ENCODE measurements around the gene SPATA16.
A peak's percentile ranks its signal among the peaks of the same experiment; 100 is the strongest.
"Not testable (repeated sequence)": the region's sequence is repeated elsewhere in the genome, so short reads cannot be mapped to it uniquely, and the experiment has no call there.

Gene SPATA16

DNA sequence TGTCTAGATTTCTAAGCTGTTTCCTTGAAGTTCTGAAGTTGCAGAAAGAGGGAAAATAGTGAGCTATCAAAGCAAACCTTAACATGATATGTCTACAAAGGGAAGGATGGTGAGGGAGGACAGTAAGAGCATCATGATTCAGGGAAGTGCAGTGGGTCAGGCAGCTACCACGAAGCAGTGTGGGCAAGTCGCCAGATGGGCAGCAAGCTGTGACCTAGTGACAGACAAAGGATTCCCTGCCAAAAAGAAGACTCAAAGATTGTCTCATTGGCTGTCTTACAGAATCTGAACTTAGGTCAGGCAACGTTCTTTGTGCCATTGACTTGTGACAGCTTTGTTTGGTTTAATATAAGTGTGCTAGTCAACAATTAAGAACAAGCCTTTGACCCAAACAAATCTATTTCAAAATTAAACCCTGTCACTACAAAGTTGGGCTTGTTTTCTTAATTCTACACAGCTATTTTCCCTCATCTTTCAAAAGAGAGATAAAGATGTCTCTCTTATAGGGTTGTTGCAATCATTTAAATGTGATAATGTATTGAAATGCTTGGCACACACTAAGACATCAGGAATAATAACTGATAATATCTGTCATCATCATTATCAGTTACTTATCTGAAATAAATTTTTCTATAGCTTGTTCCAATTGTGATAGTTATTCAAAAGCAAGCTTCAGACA is 237.3 kb downstream of the SPATA16 start:
- DNase-seq = peak in 2 of 56 donors; percentile 1 to 26

DNA sequence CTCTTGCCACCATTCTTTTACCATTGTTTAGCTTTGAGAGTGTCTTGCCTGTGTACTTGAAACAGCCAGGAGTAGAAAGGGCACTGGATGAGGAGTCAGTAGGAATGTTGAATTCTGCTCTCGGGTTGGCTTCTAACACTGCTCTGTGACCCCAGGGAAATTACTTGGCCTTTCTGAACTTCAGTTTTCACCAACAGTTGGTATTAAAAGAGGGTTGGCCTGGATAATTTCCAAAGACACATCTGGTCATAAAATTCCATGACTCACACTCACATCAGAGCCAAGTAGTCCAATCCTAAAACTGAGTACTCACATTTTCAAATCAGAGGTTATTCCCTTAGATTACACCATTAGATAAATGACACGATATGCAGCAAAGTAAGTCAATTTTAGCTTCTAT is 248.9 kb downstream of the SPATA16 start:
- no peak for DNase-seq

DNA sequence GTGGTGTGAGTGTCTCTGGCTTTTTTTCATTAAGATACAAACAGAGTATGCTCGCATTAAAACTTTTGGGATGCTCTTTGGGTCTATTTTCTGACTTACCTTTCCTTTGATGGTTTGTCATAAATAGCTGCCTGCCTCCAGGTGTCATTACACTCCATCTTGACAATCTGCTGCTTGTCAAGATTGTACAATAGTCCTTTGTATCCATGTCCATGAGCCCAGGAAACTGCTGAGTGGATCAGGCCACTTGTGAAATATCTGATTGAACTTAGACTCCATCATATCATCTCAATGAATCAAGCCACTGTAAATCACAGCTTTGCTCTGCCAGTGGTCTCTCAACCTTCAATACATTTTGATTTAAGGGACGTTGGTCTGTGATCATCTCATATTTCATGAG is 255.3 kb downstream of the SPATA16 start:
- DNase-seq = no peak

DNA sequence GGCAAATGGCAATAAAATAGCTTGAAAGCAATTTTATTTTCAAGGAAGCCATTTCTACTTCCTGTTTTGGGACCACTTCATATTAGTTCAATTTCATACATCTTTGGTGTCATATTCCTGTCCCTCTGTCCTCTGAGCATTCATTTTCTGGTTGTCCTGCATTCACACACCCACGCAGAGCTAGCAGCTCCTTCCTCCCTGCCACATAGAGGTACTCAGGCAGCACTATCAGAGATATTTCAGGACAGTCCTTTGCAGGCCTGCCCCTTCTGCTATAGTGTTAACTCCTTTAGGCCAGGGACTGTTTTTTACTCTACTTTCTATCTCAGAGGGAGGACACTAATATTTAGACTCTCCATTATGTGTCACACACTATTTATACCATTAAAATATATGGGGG is 258.5 kb downstream of the SPATA16 start:
- DNase-seq = no peak

DNA sequence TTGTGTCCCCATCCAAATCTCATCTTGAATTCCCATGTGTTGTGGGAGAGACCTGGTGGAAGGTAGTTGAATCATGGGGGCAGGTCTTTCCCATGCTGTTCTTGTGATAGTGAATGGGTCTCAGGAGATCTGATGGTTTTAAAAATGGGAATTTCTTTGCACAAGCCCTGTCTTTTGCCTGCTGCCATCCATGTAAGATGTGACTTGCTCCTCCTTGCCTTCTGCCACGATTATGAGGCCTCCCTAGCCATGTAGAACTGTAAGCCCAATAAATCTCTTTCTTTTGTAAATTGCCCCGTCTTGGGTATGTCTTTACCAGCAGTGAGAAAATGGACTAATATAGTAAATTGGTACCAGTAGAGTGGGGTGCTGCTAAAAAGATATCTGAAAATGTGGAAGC is 261.7 kb downstream of the SPATA16 start:
- DNase-seq = not testable (repeated sequence)

DNA sequence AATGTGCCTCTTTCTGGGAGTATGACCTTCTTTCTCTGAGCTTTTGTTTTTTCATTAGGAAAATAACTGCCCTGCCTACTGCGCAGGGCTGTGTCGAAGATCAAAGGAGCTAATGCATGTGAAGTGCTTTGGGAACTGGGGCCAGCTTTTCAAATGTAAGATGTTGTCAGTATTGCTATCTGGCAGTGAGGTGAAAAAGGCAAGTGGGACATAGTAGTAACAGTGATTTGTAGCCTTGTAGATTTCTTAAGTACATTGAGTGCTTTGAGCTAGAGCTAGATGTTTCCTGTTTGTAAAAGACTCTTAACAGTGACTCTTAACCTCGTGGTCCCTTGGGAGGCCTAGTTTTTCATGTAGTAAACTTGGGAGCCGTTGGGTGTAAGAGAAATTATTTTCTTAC is 264.0 kb downstream of the SPATA16 start:
- no peak for DNase-seq

DNA sequence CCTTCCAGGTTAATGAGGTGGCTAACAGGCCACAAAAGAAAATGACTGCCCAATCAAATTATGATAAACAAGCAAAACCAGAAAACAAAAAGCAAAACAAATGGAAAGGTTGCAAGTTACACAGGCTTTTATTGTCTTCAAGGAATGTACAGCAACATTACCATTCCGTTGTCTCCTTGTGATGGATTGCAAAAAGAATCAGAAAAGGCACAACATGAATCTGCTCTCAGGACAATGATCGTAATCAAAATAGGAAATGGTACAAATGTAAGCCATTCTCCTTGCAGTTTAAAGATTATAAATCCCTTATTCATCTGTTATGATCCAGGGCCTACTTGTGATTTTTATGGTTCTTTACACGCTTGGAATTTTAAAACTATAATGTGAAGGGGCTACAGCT is 264.7 kb downstream of the SPATA16 start:
- DNase-seq = no peak

DNA sequence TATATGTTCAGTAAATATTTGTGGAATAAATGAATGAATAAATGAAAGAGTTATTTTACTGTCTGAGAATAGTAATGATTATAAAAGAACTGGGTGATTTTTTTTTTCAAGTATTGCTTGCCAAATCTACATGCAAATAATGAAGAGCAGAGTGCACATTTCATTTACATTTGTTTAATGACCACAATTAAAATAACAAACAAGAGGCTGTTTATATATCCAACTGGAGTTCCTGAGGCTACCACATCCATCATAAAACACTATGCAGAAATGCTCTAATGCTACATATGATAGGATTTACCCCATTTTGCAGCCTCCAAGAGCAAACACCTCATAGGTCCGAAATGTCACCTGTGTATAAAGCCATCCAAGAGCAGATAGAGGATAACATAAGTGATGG is 266.0 kb downstream of the SPATA16 start:
- DNase-seq = no peak

DNA sequence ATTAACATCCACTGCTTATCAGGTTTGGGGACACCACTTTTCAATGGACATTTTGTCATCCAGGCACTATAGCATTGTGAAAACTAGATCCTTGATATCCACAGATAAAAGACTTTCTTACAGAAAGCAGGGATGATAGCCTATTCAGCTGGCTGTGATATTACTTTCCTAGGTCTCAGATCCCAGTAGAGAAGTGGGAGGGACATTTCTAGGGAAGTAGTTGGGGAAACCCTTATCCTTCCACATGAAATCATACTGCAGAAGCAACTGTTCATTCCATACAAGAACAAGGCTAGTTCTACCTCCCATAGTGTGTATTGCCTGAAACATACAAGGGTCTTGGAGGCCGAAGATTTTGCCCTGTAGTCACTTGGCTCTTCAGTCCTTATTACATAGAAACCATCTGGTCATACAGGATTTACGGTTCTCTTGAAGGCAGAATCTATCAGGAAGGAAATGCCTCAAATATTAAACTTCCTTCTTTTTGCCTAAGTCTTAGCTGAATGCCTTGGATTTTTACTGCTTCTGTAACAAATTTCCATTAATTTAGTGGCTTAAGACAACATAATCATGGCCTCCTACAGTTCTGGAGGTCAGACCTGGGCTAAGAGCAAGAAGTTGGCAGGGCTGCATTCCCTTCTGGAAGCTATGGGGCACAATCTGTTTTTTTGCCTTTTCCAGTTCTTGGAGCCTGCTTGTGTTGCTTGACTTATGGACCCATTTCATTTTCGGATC is 271.1 kb downstream of the SPATA16 start:
- no peak for DNase-seq

DNA sequence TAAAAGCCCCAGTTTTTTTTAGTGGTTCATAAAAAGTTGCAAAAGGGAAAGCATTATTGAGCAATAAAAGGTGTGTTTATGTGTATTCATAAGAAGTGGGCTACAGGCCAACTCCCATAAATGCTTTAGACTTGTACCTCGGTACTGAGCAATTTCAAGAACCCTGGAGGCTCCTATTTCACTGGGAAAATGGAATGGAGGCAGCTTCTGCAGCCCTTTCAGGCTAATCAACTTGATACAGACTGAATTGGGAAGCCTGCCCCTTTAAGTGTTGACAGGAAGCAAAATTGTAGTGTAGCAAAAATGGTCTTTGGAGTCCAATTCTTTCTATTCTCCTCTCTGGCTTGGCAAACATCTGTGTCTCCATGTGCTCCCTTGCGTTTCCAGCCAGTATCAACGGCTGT is 271.7 kb downstream of the SPATA16 start:
- DNase-seq = no peak

DNA sequence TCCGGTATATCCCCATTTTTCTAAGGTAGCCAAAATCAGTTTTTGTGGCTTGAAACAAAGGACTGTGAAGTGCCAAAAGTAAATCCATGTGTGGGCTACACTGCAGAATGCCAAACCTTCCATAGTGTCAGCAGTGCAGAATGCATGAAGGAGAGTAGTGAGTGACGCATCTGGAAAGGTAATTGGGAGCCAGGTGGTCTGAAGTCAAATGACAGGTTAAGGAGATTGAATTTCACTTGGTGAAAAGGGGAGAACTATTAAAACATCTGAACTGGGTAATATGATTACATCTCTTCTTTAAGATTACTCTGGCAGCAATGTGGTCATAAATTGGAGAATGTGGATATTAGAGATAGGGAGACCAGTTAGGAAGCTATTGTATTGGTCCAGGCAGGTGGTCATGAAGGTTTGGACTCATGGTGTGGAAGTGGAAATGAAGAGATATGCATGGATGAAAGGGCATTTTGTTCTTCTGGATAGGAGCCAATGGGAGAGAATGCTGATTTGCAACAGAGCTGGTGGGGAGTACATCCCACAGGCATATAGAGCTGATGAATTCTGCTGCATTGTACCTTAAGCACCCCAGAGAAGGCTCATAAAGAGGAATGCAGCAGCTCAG is 272.3 kb downstream of the SPATA16 start:
- no peak for DNase-seq

DNA sequence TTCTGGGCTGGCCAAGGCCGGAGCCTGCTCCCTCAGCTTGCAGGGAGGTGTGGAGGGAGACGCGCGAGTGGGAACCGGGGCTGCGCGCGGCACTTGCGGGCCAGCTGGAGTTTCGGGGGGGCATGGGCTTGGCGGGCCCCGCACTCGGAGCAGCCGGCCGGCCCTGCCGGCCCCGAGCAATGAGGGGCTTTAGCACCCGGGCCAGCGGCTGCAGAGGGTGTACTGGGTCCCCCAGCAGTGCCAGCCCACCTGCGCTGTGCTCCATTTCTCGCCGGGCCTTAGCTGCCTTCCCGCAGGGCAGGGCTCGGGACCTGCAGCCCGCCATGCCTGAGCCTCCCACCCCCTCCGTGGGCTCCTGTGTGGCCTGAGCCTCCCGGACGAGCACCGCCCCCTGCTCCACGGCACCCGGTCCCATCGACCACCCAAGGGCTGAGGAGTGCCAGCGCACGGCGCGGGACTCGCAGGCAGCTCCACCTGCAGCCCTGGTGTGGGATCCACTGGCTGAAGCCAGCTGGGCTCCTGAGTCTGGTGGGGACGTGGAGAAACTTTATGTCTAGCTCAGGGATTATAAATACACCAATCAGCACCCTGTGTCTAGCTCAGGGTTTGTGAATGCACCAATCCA is 274.2 kb downstream of the SPATA16 start:
- not testable (repeated sequence) for DNase-seq

DNA sequence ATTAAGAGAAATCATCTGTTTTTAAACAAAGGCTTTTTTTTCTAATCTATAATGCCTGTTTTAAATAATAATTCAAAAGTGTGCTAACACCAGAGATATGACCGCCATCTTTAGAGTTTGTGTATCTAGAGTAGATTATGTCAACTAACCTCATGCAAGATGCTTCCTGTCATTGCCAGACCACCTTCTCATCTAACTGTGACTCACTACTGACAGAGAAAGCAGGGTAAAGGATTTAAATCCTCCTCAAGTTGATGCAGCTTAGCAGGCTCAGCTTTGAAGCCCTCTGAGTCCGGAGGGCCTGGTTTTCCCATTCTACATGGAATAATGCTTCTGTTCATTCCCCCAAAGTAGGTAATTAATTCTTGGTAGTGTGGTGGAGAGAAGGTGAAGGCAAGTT is 282.0 kb downstream of the SPATA16 start:
- no peak for DNase-seq

DNA sequence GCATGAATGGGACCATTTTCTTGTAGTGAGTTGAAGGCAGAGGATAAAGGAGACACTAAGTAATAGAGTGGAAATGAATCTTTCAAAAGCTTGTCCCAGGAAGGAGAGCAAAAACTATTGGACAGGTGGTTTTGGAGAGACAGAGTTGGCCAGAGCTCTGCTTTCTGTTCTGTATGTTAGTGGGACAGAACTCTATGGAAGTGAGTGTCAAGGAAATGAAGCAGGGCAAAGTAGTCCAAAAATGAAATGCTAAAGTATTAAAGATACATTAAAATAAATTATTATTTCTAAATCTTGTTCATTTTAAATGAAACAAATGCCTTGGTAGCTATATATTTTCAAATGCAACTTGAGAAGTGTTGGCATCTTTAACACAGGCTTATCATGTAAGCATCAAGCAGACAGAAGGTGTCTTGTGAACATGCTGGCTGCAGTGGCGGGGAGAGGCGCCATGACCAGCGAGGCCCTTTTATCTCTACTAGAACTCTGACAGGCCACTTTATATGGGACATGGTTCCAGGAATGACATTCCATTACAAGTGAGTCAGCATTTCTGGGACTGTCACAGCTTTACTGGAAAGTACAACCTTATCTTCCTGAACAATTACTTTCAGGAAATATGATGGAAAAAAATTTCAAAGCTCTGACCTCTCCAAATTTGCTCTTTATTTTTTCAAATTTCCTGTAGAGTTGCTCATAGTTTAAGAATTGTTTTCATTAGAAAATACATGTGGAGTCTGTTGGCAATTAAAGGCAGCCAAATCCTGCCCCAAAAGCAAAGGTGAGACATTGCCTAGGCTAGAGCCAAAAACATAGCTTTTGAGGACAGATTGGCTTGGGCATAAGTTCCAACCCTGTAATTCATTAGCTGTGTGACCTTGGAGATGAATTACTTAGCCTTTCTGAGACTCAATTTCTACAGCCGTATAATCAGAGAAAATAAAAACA is 284.0 kb downstream of the SPATA16 start:
- DNase-seq = no peak

DNA sequence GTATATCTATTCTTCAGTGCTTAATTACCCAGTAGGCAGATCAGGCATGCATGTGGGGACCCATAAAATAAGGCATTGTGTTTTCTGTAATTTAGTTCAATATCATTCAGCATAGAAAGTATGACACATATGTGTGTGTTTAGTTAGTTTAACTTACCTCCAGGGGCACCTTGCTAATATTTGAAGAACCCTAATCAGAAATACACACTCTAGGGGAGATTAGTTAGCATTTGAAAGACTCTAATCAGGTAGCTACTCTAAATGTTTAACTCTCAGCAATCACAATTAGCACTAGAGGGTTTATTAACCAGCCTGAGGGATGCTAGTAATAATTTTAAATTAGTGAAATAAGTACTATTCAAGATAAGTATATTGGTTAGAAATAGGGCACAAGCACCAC is 286.0 kb downstream of the SPATA16 start:
- DNase-seq = no peak

DNA sequence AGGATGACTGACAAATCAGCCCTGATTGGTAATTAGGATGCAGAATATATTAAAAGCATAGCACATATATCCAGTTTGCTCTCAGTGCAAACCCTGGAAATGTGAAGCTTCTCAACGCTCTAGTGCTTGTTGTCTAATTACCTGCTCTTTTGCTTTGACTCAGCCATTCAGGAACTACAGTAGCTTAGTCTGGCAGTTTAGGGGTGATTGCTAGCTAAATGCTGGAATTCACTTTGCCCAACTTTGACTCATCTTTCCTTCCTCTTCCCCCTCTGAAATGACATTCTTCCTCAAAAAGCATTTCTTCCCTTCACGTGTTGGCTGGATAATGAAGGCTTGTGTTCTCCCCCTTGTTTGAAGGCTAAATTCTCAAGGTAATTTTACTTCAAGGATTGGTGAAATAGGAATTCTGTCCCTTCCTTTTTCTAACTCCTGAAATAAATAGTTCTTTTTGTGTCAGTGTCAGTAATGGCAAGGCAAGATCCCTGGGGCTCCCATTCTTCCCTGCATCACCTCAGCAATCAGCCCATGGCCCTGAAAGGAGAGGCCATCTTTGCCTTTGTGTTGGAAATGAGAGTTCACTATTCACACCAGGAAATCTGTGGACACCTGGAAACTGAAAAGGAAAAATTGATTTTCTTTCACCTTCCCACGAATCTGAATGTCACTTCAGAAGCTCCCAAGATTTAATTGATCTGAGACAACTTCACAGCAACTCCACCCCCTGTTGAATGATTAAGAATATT is 286.9 kb downstream of the SPATA16 start:
- DNase-seq = no peak

DNA sequence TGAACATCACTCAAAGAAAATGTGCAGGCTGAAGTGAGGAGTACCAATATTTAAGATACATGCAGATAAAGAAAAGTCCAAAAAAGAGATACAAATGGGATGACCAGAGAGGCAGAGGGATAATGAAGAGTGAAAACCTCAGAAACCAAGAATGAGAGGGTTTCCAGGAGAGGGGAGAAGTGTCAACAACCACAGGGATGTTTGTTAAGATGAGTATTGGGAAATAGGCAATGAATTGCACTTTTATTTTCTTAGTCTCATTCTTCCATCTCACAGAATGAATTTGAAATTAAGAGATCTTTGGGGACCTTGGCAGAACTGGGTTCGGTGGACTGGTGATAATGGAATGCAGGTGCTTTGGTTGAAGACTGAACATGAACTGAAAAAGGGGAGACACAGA is 288.0 kb downstream of the SPATA16 start:
- no peak for DNase-seq

DNA sequence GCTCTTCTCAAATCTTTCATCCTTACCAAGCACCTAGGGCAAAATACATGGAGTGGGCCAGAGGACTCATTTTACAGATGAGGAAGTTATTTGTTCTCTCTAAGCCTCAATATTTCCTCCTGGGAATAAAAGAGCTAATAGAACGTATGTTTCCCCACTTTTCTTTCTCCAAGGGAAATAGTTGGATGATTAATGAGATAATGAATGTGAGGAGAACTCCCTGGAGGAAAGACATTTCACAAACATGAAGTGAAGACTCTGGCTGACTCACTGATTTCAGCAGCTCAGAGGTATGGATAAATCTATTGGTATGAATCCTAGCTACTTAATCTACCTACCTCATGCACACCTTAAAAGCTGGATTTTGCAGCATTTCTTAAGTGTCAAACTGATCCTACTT is 292.1 kb downstream of the SPATA16 start:
- no peak for DNase-seq

DNA sequence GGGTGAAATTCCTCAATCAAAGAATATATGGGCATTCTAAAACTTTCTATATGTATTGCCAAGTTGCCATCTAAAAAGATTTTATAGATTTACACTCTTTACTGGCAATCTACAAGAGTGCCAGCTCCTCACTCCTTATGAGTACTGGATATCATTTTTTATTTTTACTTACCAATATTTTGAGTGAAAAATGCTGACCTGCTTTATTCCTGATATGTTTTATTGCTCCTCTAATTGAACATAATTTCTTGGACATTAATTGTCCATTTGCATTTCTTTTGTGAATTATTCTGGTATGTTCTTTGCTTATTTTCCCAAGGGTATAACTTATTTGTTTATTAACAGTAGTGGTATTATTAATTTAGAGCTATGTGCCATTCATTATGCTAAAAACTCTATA is 293.7 kb downstream of the SPATA16 start:
- DNase-seq = no peak

DNA sequence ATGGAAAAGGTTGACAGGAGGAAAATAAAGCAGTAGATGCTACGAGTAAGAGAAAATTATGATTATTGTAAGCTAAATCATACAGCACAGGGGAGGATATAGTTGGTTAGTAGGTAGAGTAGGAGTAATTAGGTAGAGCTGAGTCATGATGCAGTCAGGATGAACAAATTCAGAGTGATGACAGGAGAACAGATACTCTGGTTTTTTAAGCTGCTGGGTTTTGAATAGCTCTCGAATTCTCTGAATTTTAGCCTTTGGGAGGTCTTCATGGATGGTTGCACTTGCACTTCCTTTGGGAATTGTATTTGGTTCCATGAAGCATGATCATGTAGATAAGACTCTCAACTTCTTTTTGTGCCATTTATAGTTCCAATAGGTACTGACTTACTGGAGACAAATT is 294.3 kb downstream of the SPATA16 start:
- DNase-seq = no peak
